ENCODE measurements around the gene AACS. TPM values are rescaled to one million over a fixed set of nuclear protein-coding genes. Genes with fewer than 3 reads are reported as not detected.

The AACS gene
- total RNA-seq, 1 donor from 2014 or later = 56.9 TPM

GRCh38 chr12:125183187-125184067 lies 118.2 kb downstream of the AACS start:
- DNase-seq (ENCODE audit: low spot score) = peak; percentile 81

DNA sequence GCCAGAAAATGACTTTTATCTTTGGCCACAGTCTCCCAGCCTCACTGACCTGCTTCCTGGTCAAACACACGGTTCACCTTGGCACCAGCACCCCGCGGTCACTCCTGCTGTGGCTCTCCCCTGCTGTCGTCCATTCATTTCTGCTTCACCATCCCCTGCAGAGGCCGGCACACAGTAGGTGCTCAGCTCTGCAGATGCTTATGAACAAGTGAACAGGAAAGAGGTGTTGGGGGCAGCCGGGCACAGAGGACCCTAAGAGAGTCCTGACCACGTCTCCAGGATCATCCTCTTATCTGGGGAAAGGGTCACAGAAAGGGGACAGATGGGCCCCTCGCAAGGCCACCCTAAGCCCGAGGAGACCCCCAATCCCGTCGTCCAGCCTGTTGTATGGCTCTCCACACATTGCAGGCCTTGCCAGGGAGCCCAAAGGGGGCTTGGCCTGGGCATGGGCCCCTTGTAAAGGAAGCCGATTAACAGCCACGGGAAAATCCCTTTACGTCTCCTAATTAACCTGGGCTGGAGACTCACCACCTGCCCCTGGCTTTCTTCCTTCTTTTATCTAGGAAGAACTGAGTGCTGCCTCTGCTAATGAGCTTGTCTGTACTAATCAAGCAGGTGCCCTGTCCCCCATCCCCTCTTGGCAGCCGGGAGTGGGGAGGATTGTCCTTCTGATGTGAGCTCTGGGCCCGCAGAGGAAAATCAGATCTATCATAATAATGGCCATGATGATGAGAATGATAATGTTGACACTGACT lies 119.2 kb downstream of the AACS start:
- no peak for DNase-seq (ENCODE audit: low spot score)

- no peak for DNase-seq (ENCODE audit: low spot score)
These were observed 120.1 kb downstream of the AACS start for GRCh38 chr12:125185311-125185739.

DNA sequence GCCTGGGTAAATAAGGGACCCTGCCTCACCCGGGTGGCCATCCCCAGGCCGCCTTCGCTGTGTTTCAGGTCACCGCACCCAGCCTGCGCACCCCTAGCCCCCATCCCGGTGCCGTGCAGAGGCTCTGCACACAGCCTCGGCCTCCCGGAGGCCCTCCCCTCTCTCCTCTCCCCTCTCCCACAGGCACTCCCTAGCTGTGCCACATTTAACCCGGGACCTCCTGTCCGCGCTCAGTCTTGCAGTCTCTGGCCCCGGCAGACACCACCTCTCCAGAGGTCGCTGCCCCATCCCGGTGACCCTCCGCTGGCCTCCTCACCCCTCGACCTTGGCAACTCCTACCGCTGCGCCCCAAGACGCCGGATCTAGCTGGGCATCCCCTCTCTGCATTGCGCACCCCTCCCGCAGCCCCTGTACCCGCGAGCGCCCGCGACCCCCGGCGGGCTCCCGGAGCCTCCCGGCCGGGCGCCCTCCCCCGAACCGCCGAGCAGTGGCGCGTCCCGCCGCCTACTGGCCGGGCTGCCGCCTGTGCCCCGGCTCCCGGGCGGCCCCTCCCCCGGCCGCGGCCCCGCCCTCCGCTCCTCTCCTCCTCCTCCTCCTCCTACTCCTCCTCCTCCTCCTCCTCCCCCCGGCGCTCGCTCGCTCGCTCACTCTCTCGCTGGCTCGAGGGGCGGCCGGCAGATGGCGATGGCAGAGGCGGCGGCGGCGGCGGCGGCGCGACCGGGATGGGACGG lies 120.7 kb downstream of the AACS start, which contains the start of gene TMEM132B:
TMEM132B (plus strand) TSS at position 647 of the 731 bp plus-strand sequence.
- DNase-seq (ENCODE audit: low spot score) = peak; percentile 78

GRCh38 chr12:125186471-125187147 lies 121.4 kb downstream of the AACS start:
- no peak for DNase-seq (ENCODE audit: low spot score)

- DNase-seq (ENCODE audit: low spot score) = no peak
These were observed 122.0 kb downstream of the AACS start for GRCh38 chr12:125187148-125187745.

DNA sequence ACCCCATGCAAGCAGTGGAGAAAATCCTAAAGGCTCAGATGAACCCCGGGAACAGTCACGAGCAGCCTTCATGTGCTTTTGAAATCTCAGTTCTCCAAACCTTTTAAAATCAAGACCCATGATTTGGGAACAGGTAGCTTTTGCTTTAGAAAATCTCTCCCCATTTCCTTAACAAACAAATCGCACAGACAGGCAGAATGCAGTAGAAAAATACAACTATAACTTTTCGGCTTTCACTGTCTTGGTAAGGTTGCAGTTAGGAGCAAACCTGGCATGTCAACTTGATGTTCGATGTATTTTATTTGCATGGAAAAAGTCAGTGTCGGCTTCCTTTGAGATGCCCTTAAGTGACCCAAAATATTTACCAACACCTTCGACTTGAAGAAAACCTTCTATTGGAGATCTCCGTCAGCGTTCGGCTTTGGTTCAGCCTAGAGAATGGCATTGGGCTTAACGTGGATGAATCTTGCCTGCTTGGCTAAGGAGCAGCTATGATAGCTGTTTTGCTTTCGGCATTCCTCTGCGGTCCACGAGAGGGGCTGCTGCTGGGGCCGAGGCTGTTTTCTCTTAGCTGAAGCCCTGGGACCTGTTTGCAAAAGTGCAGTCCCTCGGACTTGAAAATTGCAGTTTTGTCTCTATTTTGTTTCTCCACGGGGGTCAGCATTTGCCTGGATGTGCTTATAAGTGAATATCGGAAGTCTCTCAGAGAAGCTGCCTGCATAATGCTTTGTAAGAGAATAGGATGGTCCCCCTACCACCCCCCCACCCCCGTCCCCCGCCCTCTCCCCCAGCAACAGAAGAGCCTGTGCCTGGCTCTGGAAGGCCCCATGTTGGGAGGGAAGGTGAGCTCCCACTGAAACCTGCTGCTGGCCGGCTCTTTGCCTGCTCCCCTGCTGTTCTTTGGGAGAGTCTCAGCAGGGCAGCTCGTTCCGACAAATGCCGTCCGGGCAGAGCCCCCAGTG lies 122.8 kb downstream of the AACS start:
- no peak for DNase-seq (ENCODE audit: low spot score)

- no peak for DNase-seq (ENCODE audit: low spot score)
These were observed 123.8 kb downstream of the AACS start for GRCh38 chr12:125189015-125189414.

- DNase-seq (ENCODE audit: low spot score) = no peak
These were observed 124.3 kb downstream of the AACS start for GRCh38 chr12:125189502-125189901.

DNA sequence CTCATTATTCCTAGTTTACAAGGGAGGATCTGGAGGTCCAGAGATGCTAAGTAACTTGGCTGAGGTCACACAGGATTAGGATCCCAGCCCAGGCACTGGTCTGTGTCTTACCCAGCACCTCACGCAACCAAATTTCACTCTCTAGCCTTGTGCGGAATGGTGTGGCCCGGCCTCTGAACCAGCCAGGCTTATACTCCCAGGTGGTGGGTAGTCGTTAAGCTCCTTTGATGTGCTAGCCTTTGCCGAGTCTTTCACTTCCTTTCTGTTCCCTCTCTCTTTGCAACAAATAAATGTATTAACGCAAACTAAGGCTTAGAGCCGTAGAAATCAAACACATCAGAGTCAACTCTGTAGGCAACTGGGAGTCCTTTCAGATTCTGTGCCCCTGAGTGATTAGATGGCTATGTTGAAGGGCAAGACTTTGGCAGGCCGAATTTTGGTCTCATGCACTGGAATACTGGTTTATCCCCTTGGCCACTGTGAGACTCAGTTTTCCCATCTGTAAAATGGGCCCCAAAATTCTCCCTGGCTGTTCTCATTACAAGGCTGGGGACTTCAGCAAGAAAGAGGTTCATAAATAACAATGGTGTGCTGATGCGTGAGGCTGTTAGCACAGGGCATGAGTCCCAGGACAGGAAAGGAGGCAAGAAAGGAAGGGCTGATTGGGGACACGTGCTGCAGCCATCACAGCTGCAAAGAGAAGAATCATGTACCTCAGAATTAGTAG lies 126.3 kb downstream of the AACS start:
- DNase-seq (ENCODE audit: low spot score) = no peak

GRCh38 chr12:125192690-125193221 lies 127.5 kb downstream of the AACS start:
- no peak for DNase-seq (ENCODE audit: low spot score)

Other genes with a start within 250 kb of the AACS start
- 102 TPM for gene SCARB1, start 201.6 kb upstream of the AACS start, total RNA-seq
- gene UBC, start 150.8 kb upstream of the AACS start, total RNA-seq = 1,032 TPM
- 21.0 TPM for gene DHX37, start 76.3 kb upstream of the AACS start, total RNA-seq
- 39.9 TPM for gene BRI3BP, start 71.8 kb upstream of the AACS start, total RNA-seq
- gene TMEM132B, start 121.0 kb downstream of the AACS start, total RNA-seq = 2.0 TPM